Measurements from ENCODE around the gene NDST4.

DNA sequence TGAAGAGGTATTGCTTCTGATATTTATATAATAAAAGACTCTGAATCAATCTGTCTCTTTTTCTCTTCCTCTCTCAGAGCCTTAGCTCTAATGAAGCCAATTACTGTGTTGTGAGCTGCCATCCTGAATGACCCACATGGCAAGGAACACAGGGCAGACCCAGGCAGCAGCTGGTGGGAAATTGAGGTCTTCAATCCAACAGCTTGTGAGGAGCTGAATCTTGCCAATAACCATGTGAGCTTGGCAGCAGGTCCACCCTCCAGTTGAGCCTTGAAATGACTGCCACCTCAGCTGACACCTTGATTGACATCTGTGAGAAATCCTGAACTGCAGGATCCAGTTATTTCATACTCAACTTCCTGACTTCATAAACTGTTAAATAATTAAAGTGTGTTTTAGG is 149.4 kb downstream of the NDST4 start:
- TF ChIP-seq, protein P1, sequence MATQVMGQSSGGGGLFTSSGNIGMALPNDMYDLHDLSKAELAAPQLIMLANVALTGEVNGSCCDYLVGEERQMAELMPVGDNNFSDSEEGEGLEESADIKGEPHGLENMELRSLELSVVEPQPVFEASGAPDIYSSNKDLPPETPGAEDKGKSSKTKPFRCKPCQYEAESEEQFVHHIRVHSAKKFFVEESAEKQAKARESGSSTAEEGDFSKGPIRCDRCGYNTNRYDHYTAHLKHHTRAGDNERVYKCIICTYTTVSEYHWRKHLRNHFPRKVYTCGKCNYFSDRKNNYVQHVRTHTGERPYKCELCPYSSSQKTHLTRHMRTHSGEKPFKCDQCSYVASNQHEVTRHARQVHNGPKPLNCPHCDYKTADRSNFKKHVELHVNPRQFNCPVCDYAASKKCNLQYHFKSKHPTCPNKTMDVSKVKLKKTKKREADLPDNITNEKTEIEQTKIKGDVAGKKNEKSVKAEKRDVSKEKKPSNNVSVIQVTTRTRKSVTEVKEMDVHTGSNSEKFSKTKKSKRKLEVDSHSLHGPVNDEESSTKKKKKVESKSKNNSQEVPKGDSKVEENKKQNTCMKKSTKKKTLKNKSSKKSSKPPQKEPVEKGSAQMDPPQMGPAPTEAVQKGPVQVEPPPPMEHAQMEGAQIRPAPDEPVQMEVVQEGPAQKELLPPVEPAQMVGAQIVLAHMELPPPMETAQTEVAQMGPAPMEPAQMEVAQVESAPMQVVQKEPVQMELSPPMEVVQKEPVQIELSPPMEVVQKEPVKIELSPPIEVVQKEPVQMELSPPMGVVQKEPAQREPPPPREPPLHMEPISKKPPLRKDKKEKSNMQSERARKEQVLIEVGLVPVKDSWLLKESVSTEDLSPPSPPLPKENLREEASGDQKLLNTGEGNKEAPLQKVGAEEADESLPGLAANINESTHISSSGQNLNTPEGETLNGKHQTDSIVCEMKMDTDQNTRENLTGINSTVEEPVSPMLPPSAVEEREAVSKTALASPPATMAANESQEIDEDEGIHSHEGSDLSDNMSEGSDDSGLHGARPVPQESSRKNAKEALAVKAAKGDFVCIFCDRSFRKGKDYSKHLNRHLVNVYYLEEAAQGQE (IDR thresholded peaks at IDR 0.05; ENCODE audit: insufficient read depth in 1 of 2, low read depth in 2 of 2, low read length in 1 of 2) = no peak
- TF ChIP-seq, protein P2, sequence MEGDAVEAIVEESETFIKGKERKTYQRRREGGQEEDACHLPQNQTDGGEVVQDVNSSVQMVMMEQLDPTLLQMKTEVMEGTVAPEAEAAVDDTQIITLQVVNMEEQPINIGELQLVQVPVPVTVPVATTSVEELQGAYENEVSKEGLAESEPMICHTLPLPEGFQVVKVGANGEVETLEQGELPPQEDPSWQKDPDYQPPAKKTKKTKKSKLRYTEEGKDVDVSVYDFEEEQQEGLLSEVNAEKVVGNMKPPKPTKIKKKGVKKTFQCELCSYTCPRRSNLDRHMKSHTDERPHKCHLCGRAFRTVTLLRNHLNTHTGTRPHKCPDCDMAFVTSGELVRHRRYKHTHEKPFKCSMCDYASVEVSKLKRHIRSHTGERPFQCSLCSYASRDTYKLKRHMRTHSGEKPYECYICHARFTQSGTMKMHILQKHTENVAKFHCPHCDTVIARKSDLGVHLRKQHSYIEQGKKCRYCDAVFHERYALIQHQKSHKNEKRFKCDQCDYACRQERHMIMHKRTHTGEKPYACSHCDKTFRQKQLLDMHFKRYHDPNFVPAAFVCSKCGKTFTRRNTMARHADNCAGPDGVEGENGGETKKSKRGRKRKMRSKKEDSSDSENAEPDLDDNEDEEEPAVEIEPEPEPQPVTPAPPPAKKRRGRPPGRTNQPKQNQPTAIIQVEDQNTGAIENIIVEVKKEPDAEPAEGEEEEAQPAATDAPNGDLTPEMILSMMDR (IDR thresholded peaks at IDR 0.05) = no peak
- TF ChIP-seq POLR2AphosphoS5 (IDR thresholded peaks at IDR 0.05; ENCODE audit: low read depth, low read length) (no peak), SIN3A (IDR thresholded peaks at IDR 0.05; ENCODE audit: borderline replicate concordance, insufficient read depth, low read depth, low read length) (no peak)
